CD4-positive, alpha-beta T cell treated with Interleukin-15 for 4 hours (primary cell): ENCODE data around the gene IFT74.

Experiments
- DNase-seq: peaks from one replicate; pipeline ENCODE4 v3.0.0-alpha.2; 2020; ENCODE audit warnings: low spot score

Gene IFT74

DNA sequence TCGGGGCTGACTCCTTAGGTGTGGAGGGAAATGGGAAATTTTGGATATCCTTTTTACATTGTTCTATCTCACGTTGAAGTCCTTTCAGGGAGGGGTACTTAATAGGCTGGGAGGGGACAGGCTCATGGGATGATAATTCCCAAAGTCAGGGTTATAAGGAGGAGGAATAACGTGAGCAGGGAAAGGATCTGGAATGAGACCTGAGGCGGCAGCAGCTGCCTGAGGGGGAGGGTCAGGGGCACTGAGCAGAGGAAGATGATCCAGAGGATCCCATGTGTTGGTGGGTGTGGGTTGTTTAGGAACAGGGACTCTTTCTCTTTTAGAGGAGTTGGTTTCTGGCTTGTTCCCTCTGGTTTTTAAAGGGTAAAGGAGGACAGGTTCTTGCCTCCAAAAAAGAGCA lies 18.7 kb downstream of the IFT74 start:
- no peak for DNase-seq

DNA sequence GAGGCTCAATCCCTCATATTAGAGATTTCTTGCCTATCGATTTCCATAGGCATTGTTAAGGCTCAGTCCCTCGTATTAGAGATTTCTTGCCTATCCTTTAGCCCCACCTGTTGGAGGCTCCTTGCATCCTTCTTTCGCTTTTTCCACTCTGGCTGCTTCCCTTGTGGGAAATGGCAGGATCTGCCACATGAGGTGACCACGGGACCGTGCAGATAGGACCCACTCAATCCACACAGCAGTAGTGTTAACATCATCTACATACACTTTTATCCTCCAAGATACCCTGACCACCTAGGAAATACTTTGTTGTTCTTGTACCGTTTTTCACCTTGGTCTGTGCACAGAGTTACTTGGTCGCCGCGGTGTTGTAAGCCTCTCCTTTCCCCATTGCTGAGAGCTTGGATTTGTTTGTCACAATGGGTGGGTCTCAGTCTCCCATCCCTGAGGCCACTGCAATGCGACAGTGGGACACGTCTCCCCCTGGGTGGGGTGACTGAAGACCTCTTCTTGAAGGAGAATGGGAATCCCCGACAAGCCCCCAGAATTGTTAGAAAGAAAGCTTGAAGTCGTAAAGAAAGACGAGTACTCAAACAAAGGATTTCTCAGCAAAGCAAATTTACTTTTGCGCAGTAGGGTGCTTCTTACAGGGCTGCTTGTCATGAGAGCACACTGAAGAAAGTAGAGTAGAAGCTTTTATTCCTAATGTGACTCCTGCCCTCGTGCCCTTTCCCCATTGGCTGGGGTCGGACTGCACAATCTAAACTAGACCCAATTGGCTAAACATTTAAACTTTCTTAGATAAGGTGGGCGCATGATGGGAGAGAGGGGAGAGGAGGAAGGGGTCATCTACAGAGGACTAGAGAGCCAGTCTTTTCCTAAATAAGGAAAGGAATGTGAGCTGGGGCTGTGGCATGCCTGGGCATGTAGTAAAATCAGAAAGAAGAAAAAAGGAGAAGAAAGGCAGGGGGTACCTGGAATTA lies 19.8 kb downstream of the IFT74 start:
- peak; percentile 16 for DNase-seq

DNA sequence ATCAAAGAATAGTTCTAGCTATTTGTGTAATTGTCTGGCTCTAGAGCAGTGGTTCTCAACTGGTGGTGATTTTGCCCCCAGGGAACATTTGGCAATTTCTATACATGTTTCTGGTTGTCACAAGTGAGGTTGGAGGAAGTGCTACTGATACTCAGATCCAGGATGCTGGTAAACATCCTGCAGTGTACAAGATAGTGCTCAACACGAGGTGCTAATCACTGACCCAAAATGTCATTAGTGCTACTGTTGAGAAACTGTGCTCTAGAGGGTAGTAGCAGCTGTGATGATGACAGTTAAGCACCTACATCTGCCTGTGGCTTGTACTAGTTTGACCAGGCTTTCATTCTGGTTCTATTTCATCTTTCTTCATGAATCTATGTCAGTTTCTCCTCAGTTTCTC lies 27.1 kb downstream of the IFT74 start:
- DNase-seq = no peak

DNA sequence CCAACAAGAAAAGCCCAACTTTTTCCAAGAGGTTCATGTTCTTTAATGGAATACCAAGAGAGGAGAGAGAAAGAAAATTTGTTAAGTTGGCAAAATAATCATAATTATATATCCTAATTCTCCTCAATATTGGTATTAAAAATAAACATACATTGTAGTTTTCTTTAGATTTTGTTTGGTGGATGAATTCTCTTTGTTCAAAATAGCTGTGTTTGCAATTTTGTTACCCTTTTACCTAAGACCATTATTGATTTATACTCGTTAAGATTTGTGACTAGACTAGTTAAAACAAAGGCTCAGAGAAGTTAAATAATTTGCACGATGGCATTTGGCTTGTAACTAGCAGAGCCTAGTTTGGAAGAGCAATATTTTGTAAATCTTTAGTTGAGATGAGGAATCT lies 39.6 kb downstream of the IFT74 start:
- no peak for DNase-seq

DNA sequence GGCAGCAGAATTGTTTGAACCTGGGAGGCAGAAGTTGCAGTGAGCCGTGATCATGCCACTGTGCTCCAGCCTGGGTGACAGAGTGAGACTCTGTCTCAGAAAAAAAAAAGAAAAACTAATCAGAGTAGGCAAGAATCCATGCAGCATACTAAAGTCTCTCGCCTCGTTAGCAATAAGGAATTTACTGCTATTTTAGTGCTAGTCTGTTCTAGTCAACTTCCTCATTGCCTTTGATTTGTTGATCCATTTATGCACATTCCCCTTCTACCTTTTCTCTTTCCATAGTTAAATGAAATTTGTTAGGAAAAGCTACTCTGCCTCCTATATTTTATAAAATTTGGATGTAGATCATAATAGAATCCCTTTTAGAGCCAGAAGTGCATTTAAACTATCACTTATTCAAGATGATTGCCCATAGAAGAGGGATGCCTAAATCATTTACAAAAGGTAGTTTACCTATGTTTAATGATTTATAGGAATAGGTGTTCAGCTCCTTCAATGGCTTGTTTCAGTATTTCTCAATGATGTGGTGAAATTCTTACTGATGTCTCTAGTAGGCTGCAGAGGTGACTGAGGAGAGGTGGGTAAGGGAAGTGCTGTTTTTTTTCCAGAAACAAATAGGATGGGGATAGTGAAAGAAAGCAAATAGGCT lies 47.3 kb downstream of the IFT74 start:
- no peak for DNase-seq

DNA sequence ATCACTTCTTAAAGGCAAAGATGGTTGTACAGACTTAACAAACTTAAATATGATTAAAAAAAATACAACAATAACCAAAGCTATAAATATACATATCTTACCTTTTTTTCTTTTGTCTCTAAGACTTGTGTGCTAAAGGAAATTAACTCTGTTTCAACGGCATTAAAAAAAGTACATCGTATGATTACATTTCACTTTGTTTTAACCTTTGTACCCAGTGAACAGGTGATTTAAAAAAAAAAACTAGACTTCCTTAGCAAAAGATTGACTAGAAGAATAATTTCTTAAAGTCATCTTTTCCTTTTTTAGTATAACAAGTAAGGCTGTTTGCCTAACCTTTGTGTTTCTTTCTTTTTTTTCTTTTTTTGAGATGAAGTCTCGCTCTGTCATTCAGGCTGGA lies 49.3 kb downstream of the IFT74 start, which contains the start of gene LRRC19:
Gene LRRC19, minus strand, starts transcription at position 182 of the 400 bp plus-strand sequence. CDS start 5,978 bp downstream, outside the sequence.
- DNase-seq = no peak

DNA sequence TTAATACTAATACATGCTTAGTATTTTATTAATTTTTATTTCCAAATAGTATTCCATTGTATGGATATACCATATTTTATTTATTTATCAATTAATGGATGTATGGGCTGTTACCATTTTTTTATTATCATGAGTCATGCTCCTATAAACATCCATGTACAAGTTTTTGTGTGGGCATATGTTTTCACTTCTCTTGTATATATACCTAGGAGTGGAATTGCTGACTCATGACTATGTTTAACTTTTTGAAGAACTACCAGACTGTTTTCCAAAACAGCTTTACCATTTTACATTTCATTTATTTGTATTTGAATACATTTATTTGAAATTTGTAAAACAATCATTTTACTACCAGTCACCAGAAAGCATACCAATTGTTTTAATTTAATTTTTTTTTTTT lies 63.4 kb downstream of the IFT74 start:
- DNase-seq = no peak

DNA sequence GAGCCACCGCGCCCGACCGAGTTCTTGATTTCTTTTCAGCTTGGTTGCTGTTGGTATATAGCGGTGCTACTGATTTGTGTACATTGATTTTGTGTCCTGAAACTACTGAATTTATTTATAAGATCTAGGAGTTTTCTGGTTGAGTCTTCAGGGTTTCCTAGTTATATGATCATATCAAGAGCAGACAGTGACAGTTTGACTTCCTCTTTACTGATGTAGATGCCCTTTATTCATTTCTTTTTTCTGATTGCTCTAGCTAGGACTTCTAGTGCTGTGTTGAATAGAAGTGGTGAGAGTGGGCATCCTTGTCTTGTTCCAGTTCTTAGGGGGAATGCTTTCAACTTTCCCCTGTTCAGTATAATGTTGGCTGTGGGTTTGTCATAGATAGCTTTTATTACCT lies 66.7 kb downstream of the IFT74 start:
- DNase-seq = no peak

DNA sequence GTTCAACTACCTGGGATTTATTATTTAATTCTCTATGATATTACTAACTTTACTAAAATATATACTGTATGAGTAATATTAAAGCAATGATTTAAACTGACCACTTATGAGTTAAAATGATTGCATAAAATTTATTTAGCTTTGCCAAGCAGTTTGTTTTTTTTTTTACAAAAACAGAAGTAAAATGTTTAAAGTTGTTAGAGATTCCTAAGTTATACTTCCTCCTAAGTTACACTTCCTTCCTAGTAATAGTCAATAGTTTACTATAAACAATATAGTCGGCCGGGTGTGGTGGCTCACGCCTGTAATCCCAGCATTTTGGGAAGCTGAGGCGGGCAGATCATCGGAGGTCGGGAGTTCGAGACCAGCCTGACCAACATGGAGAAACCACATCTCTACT lies 73.0 kb downstream of the IFT74 start:
- no peak for DNase-seq

DNA sequence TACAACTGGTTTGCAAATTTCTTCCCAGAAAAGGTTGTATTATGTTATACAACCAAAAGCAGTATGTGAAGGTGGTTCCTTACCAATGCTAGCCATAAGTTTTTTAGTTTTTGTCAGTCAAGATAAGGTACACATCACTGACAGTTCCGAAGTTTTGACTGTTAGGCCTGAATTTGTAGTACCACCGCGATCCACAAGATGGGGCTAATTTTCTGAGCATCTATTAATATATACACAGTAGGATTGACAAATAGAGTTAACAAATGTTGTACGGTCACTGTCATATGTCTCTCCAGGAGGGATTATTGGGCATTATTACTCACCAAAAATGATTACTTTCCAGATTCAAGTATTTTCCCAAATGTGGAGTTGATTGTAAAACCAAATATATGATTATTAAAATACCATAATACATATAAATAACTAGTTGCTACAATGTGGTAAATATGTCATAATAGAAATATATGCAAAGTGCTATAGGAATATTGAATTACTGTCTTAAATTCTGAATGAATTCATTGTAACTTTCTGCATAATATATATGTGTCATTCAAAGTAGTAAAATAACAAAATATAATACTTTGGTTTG lies 77.7 kb downstream of the IFT74 start:
- peak; percentile 44 for DNase-seq

DNA sequence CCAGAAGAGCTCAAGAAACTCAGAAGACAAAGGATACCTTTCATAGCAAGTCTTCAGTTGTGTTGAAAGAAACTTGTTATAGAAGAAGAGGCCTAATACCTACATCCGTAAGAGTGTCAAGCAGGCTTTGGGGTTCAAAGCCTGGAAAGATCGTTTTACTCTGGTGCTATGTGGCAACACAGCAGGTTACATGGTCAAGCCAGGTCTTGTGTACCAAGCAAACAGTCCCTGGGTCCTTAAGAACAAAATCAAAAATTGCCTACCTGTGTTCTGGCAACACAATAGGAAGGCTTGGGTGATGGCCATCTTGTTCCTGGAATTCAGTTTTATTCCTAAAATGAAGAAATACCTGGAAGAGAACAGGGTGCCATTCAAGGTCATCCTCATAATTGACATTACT lies 81.3 kb downstream of the IFT74 start:
- no peak for DNase-seq

DNA sequence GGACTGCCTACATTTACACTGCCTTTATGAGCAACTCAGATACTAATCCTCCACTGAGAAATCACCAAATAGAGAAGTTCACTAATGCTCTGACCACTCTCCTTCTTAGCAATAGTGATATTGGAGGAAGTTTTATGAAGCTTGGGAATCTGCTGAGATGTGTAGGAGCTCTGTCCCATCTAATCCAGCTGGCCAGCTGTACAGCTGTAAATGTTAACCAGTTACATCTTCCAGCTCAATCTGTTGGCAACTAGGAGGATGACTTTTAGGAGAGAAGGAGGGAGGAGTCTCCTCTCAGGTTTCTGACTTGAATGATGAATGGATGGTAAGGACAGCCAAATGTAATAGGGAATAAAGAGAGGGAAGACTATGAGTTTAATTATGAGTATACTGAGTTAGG lies 85.5 kb downstream of the IFT74 start:
- no peak for DNase-seq

DNA sequence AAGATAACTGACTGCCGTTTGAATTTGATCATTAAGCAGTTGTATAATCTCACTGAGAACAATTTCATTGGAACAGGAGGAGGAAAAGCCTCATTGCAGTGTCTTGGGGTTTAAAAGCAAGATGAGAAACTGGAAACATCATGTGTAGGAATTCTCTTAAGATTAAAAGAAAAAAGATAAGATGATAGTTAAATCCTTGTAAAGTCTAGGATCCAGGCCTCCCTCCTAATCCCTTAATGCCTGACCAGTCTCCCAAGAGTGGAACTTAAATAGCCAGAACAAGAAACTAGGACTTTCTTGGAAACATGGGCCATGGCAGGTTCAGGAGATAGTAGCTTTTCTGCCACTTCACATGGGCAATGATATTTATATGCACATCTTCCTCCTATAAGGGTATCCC lies 86.3 kb downstream of the IFT74 start:
- no peak for DNase-seq

DNA sequence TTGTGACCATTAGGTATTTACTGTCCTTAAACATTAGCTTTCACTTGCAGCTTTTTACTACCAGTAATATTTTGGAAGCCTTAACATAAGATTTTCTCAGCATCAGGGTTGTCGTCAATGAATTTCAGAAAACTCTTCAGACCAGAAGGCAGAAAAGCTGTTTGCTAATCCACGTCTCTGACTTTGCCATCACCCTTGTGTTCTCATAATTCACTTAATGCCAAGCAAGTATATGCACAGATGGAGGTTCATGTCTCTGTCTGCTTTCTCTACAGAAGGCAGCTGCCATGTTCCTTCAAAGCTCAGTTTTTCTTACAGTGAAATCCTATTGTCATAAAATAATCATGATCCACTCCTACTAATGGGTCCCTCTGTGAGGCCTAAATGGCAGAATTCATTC lies 87.0 kb downstream of the IFT74 start:
- DNase-seq = no peak

DNA sequence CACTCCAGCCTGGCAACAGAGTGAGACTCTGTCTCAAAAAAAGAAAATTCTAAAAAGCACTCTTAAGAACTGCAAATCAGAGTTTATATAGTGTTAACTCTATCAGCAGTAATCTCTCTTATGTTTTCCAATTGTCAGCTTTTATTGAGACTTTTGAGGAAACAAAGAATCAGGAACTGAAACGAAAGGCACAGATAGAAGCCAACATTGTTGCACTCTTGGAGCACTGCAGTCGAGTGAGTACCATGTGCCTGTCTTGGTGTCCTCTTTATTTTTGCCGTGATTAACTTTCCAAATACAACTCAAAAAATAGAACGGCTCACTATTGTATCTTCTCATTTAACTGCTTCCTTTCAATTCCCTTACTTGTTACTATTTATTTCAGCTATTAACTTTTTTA lies 90.9 kb downstream of the IFT74 start:
- no peak for DNase-seq

DNA sequence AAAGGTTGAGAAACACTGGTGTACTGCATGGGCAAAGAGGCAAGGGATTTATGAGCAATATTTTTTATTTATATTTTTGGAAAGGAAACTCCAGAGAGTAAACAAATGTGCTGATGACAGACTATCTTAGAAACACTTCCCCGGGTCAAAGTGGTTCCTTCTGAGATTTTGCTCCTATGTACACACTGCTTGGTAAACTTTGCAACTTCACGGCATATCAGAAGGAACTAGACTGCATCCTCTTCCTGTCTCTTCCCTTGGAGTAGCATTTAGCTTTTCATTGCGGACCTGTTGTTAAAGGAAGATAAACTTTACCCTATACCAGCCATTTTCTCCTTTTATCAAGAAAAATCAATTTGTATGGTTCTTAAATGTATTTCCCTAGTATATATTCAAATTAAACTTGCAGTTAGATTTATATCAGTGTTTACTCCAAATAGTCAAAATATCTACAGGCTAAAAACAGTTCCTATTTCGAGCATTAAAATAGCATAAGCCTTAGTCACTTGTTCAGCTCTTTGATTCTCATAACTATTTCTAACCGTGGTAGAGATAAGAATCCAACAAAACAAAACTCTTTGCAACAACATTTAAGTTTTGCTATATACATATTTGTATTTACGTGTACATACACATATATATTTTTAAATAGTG lies 97.3 kb downstream of the IFT74 start:
- no peak for DNase-seq

DNA sequence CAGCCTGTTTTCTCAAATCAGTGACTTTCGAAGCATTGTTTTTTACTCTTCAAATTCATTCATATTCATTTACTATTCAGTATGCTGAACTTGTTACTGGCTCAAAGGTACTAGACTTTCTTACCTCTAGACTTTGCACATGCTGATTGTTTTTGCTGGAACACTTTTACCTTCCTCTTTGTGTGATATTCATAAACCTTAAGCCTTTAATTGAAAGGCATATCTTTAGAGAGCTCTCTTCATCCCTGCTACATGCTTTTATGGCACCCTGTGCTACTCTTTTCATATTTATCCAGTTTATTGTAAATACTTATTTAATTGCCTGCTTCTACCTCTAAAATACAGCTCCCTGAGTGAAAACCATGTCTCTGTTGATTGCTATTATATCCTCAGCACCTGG lies 97.9 kb downstream of the IFT74 start:
- DNase-seq = no peak

DNA sequence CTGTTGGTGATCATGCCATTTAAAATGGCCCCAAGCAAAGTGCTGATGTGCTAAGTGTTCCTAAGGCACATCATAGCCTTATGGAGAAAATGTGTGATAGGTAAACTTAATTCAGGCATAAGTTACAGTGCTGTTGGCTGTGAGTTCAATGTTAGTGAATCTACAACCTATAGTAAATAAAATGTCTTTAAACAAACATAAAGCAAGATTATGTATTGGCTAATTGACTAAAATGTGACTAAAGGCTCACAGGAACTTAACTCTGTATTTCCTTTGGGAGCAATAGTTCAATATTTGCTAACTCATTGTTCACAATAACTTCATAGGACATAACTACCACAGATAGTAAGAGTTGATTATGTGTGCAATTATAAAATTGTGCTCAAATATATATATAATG lies 98.6 kb downstream of the IFT74 start:
- DNase-seq = no peak

DNA sequence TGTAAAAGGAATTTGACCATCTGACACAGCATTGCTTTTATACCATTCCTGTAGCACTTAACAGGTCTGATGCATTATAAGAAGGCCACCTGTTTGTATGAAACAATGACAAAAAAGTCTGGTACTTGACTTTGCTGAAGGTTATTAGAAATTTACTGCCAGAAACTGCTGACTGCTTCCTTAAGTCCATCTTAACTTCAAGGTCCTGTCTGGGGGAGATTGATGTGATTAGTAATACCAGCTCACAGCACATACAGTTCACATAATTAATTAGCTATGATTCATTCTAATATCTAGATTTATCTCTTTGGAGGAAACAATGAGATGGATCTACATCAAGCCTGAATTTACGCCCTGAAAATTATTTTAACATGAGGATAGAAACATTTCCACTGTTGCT lies 103.2 kb downstream of the IFT74 start:
- DNase-seq = no peak

DNA sequence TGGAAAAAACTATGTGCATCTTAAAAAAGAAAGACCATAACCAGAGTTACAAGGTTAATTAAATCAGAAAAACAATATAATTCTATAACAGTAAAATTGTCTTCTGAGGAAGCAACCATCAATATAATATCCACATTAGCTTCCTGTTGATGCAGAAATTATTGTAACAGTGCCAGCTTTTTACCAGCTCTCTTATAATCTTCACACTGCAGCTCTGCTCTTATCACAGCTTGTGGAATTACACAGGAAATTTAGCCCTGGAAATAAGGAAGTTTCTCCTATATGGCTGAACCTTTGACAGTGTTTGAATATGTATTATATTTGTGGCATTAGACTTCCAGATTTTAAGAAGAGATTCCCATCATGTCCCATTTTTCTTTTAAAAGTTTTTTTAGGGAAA lies 103.7 kb downstream of the IFT74 start:
- DNase-seq = no peak

DNA sequence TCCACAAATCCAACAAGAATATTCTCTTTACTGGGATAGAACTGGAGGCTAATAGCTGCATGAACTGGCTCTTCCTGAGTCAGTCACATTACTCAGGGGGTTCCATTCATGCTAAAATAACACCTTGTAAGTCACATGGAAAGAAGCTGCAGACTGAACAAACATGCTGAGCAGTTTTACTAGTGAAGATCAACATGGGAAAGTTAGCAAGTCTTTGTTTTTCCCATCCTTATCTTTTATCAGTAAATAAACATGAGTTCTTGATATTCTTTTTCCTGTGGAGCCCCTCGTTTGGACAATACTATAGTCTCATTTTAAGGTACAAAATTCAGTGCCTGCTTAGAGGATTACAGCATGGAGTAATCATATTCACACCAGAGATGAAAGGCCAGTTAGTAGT lies 109.1 kb downstream of the IFT74 start:
- DNase-seq = no peak
